GM19438 (cell line): Measurements from ENCODE around the gene KRTAP12-3.
"Not testable (repeated sequence)": the region's sequence is repeated elsewhere in the genome, so short reads cannot be mapped to it uniquely, and the experiment has no call there.

Experiments used
- ATAC-seq: cut with Tn5 transposase; IDR thresholded peaks from one replicate; pipeline ENCODE4 v1.9.1; 2021; ENCODE audit warnings: low read depth; ENCODE audit not compliant: unreplicated experiment

The KRTAP12-3 gene

DNA sequence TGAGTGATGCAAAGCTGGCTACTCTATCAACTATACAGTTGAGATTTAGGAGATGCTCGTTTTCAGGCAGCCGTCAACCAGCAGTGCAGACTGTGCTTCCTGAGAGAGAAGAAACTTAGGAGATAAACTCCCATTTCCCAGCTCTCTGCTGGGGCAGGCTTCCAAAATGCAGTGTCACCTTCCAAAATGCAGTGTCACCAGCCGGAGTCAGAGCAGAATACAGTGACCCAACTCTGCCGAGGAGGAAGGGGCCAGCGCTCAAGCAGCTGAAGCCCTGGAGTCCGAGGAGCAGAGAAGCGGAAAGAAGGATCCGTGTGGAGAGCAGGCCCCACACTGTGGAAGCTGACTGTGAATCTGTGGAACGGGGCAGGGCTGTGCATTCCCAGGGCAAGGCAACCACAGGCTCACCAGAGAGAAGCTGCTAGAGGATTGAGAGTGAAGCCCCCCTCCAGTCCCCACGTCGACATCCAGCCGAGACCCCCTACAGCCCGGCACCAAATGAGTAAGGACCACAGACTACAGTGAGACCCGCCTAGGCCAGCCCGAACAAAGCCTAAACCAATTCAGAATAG lies 24.9 kb downstream of the KRTAP12-3 start:
- no peak for ATAC-seq

DNA sequence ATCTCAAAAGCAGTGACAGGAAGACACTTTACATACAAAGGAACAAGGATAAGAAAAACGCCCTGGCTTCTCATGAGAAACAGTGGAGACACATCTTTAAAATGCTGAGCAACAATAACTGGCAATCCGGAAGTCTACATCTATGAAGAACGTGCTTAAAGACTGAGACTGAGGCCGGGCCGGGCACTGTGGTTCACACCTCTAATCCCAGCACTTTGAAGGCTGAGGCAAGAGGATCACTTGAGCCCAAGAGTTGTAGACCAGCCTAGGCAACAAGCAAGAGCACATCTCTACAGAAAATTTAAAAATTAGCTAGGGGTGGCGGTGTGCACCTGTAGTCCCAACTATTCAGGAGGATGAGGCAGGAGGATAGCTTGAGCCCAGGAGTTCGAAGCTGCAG lies 26.3 kb downstream of the KRTAP12-3 start:
- ATAC-seq: no peak

DNA sequence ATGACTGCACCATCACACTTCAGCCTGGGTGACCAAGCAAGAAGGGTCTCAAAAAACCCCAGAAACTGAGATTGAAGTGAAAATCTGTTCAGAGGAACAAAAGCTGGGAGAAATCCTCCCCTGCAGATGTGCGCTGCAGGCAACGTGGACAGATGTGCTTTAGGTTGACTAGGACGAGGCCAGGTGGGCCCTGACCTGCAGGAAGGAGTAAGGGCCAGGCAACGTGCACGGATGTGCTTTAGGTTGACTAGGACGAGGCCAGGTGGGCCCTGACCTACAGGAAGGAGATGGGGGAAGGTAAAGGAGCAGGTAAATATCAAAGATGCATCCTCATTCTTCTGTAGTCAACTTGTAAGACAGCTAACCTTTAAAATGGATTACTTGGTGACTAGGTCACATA lies 26.8 kb downstream of the KRTAP12-3 start:
- no peak for ATAC-seq

DNA sequence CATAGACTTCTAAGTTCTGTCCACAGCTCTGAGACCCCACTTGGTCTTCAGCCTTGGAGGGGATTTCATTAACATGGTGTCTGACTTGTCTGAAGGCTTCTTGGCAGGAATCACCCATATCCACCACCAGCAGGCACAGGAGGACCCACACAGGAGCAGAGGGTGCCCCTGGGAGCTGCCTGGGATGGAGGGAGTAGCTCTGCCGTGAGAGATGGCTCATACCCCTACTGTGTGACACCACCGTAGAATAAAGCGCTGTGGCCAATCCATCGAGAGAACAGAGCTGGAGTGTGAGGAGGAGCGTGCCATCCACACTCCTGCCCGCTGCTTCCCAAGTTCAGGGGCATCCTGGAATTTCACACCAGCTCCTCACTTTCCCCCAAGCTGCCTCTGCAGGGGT lies 27.3 kb downstream of the KRTAP12-3 start:
- not testable (repeated sequence) for ATAC-seq

DNA sequence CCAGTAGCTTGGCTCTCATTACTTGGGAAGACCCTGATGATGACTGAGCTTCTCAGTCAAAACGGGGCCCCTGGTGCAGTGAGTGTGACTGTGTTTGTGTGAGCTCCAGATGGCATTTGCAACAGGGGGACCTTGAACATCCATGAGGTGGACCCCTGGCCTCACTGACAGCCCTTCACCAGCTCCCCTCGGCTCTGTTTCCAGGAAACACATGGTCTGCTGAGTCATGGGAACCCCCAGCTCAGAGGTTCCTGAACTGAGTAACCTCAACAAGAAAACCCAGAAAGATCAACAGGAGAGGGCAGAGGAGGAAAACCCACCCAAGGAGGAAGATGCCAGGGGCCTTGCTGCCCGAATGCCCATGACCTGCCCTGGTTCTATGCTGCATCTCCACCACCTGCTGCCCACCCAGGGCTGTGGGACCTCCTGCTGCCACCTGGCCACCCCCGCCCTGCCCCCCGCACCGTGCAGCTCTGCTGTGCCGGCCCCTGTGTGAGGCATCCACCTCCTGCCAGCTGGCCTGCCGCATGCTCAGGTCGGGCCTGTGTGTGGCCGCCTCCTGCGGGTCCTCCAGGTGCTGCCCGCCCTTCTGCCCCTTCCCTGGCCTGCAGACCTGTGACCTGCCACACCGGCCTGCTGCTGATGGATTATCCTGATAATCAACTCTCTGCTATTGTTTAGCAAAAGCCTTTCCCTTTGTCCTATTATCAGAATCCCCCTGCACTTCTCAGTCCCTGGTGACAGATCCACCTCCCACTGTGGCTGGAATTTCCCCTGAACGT lies 28.5 kb downstream of the KRTAP12-3 start:
- ATAC-seq: no peak

DNA sequence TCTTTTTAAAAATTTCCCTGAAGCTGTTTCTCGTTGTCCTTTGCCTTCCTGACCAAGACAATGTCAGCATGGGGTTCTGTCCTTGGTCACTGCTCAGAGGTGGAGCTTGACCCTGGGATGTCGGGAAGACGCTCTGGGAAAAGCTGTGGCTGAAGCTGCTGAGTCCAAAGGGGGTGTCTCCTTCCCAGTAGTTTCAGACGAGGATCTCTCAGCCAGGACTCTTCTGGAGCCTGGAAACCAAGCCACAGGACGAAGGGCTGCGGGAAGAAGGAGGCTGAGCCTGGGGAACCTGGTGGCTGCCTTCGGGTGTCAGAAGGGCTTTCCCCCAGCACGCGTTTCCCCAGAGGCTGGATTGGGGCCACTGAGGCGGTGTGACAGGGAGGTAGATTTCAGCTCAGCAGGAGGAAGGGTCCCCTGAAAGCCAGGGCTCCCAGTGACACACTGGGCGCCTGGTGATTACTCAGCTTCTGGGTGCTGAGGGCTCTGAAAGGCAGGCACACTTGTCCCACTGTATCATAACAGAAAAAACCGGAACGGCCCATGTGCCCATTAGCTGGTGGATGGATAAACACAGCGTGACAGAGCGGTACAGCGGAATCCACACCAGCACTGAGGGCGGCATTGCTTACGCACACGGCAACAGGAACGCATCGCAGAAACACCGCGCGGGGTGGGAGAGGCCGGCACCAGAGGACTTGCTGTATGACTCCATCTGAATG lies 29.3 kb downstream of the KRTAP12-3 start:
- ATAC-seq: no peak

GRCh38 chr21:44687671-44688070 lies 29.9 kb downstream of the KRTAP12-3 start:
- ATAC-seq: no peak

DNA sequence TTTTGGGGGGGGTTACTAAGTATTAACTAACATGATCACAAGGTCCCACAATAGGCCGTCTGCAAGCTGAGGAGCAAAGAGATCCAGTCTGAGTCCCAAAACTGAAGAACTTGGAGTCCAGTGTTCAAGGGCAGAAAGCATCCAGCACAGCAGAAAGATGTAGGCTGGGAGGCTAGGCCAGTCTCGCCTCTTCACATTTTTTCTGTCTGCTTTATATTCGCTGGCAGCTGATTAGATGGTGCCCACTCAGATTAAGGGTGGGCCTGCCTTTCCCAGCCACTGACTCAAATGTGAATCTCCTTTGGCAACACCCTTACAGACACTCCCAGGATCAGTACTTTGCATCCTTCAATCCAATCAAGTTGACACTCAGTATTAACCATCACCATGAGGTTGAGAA lies 32.0 kb downstream of the KRTAP12-3 start:
- ATAC-seq: not testable (repeated sequence)

- ATAC-seq: no peak
Measured at GRCh38 chr21:44691686-44692085, 34.0 kb downstream of the KRTAP12-3 start.

DNA sequence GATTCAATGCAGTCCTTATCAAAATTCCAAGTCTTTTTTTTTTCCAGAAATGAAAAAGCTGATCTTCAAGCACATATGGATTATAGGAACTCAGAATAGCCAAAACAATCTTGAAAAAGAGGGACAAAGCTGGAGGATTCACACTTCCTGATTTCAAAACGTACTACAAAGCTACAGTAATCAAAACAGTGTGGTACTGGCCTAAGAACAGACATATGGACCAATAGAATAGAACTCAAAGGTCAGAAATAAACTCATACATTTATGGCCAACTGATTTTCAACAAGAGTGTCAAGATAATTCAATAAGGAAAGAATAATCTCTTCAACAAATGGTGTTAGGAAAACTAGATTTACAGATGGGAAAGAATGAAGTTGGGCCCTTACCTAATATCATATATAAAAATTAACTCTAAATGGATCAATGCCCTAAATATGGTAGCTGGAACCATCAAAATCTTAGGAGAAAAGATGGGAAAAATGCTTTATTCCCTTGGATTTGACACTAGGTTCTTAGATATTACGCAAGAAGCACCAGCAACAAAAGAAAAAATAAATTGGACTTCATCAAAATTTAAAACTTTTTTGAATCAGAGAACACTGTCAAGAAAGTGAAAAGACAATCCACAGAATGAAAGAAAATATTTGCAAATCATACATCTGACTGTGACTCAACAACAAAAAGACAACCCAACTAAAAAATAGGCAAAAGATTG lies 35.2 kb downstream of the KRTAP12-3 start:
- no peak for ATAC-seq

GRCh38 chr21:44694776-44695175 lies 37.0 kb downstream of the KRTAP12-3 start:
- ATAC-seq: no peak

GRCh38 chr21:44695184-44695583 lies 37.5 kb downstream of the KRTAP12-3 start:
- ATAC-seq: no peak

- no peak for ATAC-seq
Measured at GRCh38 chr21:44695641-44696040, 37.9 kb downstream of the KRTAP12-3 start.

GRCh38 chr21:44696572-44696971 lies 38.8 kb downstream of the KRTAP12-3 start:
- ATAC-seq: no peak

DNA sequence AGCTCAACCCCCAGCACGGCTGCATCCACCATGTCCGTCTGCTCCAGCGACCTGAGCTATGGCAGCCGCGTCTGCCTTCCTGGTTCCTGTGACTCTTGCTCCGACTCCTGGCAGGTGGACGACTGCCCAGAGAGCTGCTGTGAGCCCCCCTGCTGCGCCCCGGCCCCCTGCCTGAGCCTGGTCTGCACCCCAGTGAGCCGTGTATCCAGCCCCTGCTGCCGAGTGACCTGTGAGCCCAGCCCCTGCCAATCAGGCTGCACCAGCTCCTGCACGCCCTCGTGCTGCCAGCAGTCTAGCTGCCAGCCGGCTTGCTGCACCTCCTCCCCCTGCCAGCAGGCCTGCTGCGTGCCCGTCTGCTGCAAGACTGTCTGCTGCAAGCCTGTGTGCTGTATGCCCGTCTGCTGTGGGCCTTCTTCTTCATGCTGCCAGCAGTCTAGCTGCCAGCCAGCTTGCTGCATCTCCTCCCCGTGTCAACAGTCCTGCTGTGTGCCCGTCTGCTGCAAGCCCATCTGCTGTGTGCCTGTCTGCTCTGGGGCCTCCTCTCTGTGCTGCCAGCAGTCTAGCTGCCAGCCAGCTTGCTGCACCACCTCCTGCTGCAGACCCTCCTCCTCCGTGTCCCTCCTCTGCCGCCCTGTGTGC lies 39.6 kb downstream of the KRTAP12-3 start, which contains the start of gene KRTAP10-12:
KRTAP10-12 (plus strand) TSS at position 1 of the 639 bp plus-strand sequence; CDS start at position 31, 30 bp downstream.
- ATAC-seq: not testable (repeated sequence)

- no peak for ATAC-seq
Measured at GRCh38 chr21:44697811-44698734, 40.3 kb downstream of the KRTAP12-3 start.

GRCh38 chr21:44699502-44700001 lies 41.8 kb downstream of the KRTAP12-3 start:
- no peak for ATAC-seq

DNA sequence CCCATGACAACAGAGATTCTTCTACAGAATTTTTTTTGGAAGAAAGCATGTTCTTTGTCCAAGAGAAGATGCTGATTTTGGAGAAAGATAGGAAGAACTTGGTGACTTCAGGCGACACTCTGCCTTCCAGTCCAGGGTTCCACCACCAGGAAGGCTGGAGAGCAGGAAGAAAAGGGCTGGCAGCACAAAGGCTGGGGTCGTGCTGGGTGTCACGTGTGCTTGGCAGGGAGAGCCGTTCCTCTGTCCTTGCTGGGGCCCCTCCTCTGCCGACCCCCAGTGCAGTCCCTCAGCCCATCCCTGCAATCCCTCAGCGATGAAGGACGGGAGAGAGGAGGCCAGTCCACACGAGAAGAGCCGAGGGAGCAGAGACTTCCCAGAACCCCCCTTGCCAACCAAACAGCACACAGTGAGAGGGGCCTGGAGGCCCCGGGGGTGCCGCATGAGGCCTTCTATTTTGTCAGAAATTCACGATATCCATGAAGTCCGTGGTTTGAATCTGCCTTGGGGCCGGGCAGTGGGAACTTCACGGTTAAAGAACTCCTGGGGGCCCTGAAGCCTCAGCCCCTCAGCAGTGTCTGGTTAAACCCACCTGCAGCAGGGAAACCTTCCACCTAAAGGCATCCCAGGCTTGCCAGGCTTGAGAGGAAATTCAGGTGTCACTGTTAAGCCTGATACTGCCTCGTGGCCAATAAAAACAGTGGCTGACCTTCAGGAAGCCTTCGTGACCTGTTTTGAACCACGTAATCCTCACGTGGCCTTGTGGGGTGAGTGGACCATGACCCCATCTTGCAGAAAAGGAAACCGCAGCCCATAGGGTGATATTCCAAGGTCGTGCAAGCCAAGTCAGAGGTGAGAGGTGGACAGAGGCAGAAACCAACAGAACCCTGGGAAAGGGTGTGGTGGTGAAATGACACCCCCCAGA lies 42.6 kb downstream of the KRTAP12-3 start:
- ATAC-seq: no peak
